ENCODE measurements around the gene DPP9. TPM values are rescaled to one million over a fixed set of nuclear protein-coding genes. Genes with fewer than 3 reads are reported as not detected.

DPP9 gene
- total RNA-seq, 1 donor from 2014 or later = 37.1 TPM

DNA sequence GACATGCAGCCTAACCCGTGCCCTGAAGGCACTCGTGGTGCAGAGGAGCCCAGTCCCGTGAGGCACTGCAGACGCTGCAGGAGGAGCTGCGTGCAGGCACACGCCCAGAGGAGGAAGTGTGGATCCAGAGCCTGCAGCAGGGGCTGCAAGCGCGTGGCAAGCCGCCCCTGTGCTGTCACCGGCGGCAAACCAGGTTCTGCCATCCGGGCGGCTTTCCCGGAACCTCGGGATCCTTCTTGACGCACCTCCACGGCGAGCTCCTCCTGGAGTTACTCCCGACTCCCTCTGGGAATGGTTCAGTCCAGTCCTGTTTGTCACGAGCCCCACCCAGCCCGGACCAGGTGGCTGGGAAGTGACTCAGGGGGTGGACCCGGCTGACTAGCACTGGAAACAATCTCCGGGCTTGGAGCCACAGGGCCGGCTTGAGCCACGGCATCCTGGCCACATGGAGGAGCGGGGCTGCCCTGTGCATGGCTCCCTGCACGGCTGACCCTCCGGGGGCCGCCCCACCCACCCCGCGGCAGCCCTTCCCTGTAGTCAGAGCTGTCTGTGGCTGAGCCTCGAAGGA, 10.2 kb downstream of the DPP9 start:
- no peaks in the 10 kb centered on the region for H3K9me3 Mint-ChIP-seq
- H3K36me3 Mint-ChIP-seq = peaks cover 28% of the 10 kb centered on the region
- H3K4me1 Mint-ChIP-seq = no peaks in the 10 kb centered on the region
- no peak for DNase-seq (ENCODE audit: low spot score in 2 of 2, unreplicated experiment in 2 of 2)
- no peak overlapping the region for H3K4me3 Mint-ChIP-seq
- H3K27ac Mint-ChIP-seq = no peak overlapping the region
- TF ChIP-seq, protein P1, sequence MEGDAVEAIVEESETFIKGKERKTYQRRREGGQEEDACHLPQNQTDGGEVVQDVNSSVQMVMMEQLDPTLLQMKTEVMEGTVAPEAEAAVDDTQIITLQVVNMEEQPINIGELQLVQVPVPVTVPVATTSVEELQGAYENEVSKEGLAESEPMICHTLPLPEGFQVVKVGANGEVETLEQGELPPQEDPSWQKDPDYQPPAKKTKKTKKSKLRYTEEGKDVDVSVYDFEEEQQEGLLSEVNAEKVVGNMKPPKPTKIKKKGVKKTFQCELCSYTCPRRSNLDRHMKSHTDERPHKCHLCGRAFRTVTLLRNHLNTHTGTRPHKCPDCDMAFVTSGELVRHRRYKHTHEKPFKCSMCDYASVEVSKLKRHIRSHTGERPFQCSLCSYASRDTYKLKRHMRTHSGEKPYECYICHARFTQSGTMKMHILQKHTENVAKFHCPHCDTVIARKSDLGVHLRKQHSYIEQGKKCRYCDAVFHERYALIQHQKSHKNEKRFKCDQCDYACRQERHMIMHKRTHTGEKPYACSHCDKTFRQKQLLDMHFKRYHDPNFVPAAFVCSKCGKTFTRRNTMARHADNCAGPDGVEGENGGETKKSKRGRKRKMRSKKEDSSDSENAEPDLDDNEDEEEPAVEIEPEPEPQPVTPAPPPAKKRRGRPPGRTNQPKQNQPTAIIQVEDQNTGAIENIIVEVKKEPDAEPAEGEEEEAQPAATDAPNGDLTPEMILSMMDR (IDR thresholded peaks at IDR 0.05; ENCODE audit: unreplicated experiment) = no peak
- H3K27me3 Mint-ChIP-seq (ENCODE audit: low read depth) = no peaks in the 10 kb centered on the region

DNA sequence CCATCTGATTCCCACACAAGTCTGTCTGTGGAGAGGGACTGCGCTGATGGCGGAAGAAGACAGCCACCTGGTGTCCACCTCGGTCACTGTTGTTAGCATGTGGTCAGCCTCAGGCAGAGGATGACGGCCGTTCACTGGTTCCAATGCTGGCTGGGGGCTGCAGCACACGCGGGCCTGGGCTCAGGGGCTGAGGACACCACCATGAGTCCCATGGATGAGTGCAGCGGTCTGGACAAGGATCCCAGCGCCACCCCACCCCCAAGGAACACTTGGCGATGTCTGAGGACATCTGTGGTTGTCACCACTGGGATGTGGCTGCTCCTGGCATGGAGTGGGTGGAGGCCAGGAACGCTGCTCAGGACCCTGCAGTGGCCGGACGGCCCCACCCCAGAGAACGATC, 10.9 kb downstream of the DPP9 start:
- no peak overlapping the region for H3K4me3 Mint-ChIP-seq
- peaks cover 29% of the 10 kb centered on the region for H3K36me3 Mint-ChIP-seq
- TF ChIP-seq, protein P1 (IDR thresholded peaks at IDR 0.05; ENCODE audit: unreplicated experiment) = no peak

DNA sequence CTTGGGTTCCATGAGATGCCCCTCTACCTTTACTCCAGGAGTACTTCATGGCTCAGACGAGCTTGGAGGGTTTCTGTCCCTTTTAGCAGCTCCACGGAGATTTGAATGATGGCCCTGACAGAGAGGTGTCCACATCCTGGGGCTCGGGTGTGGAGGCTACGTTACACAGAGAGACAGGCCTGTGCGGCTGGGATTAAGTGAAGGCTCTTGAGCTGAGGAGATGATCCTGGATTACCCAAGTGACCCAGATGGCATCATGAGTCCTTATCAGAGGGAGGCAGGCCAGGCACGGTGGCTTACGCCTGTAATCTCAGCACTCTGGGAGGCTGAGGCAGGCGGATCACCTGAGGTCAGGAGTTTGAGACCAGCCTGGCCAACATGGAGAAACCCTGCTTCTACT, 12.4 kb downstream of the DPP9 start:
- H3K27ac Mint-ChIP-seq = no peak overlapping the region
- H3K4me1 Mint-ChIP-seq = no peaks in the 10 kb centered on the region
- no peak overlapping the region for H3K4me3 Mint-ChIP-seq

More for the DNA sequence above, 10.9 kb downstream of the DPP9 start:
- Mint-ChIP-seq H3K27me3 (ENCODE audit: low read depth) (no peaks in the 10 kb centered on the region), H3K9me3 (no peaks in the 10 kb centered on the region), H3K4me1 (no peaks in the 10 kb centered on the region), H3K27ac (no peak overlapping the region)
- no peak for DNase-seq (ENCODE audit: low spot score in 2 of 2, unreplicated experiment in 2 of 2)

DNA sequence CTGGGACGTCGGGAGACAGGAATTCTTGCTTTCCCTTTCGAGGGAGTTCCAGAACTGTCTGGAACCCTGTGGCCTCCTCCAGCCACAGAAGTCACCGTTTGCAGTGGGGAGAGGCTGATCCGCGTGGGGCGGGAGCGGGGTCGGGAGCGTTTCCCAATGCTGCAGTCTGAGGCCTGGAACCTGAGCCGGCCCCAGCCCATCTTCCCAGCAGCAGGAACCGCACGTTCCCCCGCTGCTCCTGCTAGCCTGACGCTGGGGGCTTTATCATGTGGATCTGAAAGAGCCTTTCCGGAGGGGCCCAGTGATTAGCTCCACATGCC, 13.4 kb downstream of the DPP9 start:
- H3K27ac Mint-ChIP-seq = no peak overlapping the region
- no peaks in the 10 kb centered on the region for H3K9me3 Mint-ChIP-seq
- no peaks in the 10 kb centered on the region for H3K27me3 Mint-ChIP-seq (ENCODE audit: low read depth)
- DNase-seq (ENCODE audit: low spot score in 2 of 2, unreplicated experiment in 2 of 2) = no peak
- H3K4me1 Mint-ChIP-seq = no peaks in the 10 kb centered on the region
- H3K4me3 Mint-ChIP-seq = no peak overlapping the region
- peaks cover 26% of the 10 kb centered on the region for H3K36me3 Mint-ChIP-seq
- TF ChIP-seq, protein P1 (IDR thresholded peaks at IDR 0.05; ENCODE audit: unreplicated experiment) = no peak

More for the DNA sequence above, 12.4 kb downstream of the DPP9 start:
- TF ChIP-seq, protein P1 (IDR thresholded peaks at IDR 0.05; ENCODE audit: unreplicated experiment) = no peak
- Mint-ChIP-seq H3K9me3 (no peaks in the 10 kb centered on the region), H3K27me3 (ENCODE audit: low read depth) (no peaks in the 10 kb centered on the region), H3K36me3 (peaks cover 28% of the 10 kb centered on the region)
- DNase-seq (ENCODE audit: low spot score in 2 of 2, unreplicated experiment in 2 of 2) = no peak

DNA sequence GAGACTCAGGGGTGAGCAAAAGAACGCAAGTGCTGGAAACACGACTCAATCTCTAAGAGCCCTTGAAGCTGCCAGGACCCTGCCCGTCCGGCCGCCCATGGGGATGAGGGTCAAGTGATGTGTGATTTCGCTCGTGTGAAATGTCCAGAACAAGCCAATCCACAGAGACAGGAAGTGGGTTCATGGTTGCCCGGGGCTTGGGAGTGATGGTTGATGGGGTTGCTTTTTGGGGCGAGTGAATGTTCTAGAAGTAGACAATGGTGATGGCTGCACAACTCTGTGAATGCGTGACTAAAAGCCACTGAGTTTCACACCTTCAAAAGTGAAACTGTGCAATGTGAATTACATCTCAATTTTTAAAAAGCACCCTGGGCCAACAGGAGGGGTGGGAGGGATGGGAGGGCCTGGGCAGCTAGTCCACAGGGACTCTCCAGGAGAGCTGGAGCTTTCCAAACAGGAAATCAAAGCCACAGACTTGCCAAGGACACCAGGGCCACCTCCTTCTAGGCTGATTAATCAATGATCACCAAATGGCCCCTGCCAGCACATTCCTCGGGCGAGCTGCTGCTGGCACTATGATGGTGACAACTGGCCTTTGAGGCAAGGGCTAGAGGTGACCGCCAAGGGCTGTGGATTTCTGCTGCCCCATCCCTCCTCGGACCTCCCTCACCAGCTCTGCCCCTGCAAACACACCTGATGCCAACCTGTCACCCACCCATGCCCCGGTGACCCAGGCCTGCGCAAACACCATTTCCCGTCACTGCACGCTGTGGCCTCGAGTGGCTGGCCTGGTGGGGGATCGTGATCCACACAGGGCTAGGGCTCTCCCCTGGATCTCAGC, 14.0 kb downstream of the DPP9 start:
- Mint-ChIP-seq H3K27ac (no peak overlapping the region), H3K4me3 (no peak overlapping the region), H3K4me1 (no peaks in the 10 kb centered on the region), H3K9me3 (no peaks in the 10 kb centered on the region), H3K27me3 (ENCODE audit: low read depth) (no peaks in the 10 kb centered on the region), H3K36me3 (peaks cover 23% of the 10 kb centered on the region)
- no peak for DNase-seq (ENCODE audit: low spot score in 2 of 2, unreplicated experiment in 2 of 2)
- TF ChIP-seq, protein P1 (IDR thresholded peaks at IDR 0.05; ENCODE audit: unreplicated experiment) = no peak
